ENCODE data around the gene EHMT2.
A peak's percentile ranks its signal among the peaks of the same experiment; 100 is the strongest.

EHMT2 gene

DNA sequence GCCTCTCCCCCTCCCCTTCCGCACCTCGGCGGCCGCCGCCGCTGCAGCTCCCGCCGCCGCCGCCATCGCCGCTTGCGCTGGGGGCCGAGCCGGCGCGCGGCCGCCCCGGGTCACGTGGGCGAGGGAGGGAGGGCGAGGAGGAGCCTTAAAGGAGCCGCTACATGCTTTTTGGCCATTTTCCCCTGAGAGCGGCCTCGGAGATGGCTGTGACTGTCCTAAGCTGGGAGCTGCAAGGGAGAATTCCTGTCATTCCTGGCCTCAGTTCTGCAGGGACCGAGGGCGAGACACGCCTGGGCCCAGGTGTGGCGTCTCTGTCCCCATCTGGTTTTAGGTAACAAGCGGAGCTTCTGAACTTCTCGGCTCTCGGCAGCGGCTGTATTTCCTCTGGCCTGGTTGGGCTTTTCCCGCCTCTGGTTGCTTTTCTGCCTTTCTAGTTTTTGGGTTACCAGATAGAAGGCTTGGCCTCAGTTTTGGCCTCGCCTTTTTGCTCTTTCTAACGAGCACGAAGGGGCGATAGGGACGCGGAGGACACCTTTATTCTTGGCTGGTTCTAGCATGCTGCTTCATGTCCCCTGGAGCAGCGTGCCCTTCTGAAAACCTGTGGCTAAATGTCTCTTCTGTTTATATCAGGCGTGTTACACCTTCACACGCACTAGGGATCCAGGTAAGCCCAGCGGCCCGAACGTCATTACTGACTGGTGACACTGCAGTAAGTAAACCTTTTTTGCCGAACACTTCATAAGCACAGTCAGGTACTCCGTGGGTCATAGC lies at the start of gene EHMT2:
TSS of gene EHMT2 (minus strand) at position 87 of the 771 bp plus-strand sequence. CDS start at position 66, 21 bp downstream.
- CTCF ChIA-PET = interaction anchor here (0.6 to 3.4 kb wide), 10 partner anchors 8 to 300 kb away, joined by 3 to 16 read pairs (median 4); no protein-coding TSS in a partner anchor
- Histone ChIP-seq H3K36me3 (ENCODE audit: control insufficient read depth in 2 of 2, insufficient read depth in 1 of 2, low read length in 2 of 2) (peaks cover 28 to 35% of the 10 kb centered on the region in 2 experiments), H3K9me3 (ENCODE audit: control insufficient read depth, insufficient read depth, low read depth, low read length) (no peaks in the 10 kb centered on the region), H3K4me1 (ENCODE audit: control insufficient read depth, insufficient read depth, low read length) (peaks cover 6% of the 10 kb centered on the region), H3K27ac (ENCODE audit: extremely low read depth, low read depth, low read length) (peak within 1 kb of the TSS; percentile 65), H3K4me3 (ENCODE audit: low read depth, low read length) (peak within 1 kb of the TSS; percentile 94)
- POLR2A ChIA-PET = interaction anchor here (0.6 to 3.1 kb wide), 27 partner anchors 10 to 356 kb away, joined by 3 to 30 read pairs (median 5); partner anchors contain the start of genes ABHD16A, ATF6B, DDAH2 and DDX39B
- no peak for TF ChIP-seq ZNF132 (tag by site-specific recombination; IDR thresholded peaks at IDR 0.05; ENCODE audit: borderline replicate concordance)
- TF ChIP-seq ZNF433 (tag by site-specific recombination; IDR thresholded peaks at IDR 0.05; ENCODE audit: low read depth) = no peak
- no peak for TF ChIP-seq BCL11B (tag by site-specific recombination; IDR thresholded peaks at IDR 0.05; ENCODE audit: low read depth)
- TF ChIP-seq ZNF248 (tag by site-specific recombination; IDR thresholded peaks at IDR 0.05) = no peak
- TF ChIP-seq KLF7 (tag by site-specific recombination; IDR thresholded peaks at IDR 0.05; ENCODE audit: borderline replicate concordance) = no peak
- TF ChIP-seq YY2 (tag by site-specific recombination; IDR thresholded peaks at IDR 0.05) = no peak
- no peak for TF ChIP-seq ZNF654 (tag by site-specific recombination; IDR thresholded peaks at IDR 0.05; ENCODE audit: low read depth)
- no peak for TF ChIP-seq TCF7L2 (IDR thresholded peaks at IDR 0.05; ENCODE audit: borderline replicate concordance, low read depth, low read length)
- no peak; the same call in 1 of the 2 replicates for TF ChIP-seq ZNF2 (tag by site-specific recombination; IDR thresholded peaks at IDR 0.05)
- no peak for TF ChIP-seq ZNF354C (tag by site-specific recombination; IDR thresholded peaks at IDR 0.05; ENCODE audit: borderline replicate concordance, low read depth)
- no peak for TF ChIP-seq KLF10 (tag by site-specific recombination; IDR thresholded peaks at IDR 0.05)
- TF ChIP-seq ZXDB (tag by site-specific recombination; IDR thresholded peaks at IDR 0.05) = no peak
- TF ChIP-seq, protein P1, sequence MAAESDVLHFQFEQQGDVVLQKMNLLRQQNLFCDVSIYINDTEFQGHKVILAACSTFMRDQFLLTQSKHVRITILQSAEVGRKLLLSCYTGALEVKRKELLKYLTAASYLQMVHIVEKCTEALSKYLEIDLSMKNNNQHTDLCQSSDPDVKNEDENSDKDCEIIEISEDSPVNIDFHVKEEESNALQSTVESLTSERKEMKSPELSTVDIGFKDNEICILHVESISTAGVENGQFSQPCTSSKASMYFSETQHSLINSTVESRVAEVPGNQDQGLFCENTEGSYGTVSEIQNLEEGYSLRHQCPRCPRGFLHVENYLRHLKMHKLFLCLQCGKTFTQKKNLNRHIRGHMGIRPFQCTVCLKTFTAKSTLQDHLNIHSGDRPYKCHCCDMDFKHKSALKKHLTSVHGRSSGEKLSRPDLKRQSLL (tag by site-specific recombination; IDR thresholded peaks at IDR 0.05) = no peak
- TF ChIP-seq ZBTB20 (tag by site-specific recombination; IDR thresholded peaks at IDR 0.05) = peak; percentile 63
- TF ChIP-seq, protein P2, sequence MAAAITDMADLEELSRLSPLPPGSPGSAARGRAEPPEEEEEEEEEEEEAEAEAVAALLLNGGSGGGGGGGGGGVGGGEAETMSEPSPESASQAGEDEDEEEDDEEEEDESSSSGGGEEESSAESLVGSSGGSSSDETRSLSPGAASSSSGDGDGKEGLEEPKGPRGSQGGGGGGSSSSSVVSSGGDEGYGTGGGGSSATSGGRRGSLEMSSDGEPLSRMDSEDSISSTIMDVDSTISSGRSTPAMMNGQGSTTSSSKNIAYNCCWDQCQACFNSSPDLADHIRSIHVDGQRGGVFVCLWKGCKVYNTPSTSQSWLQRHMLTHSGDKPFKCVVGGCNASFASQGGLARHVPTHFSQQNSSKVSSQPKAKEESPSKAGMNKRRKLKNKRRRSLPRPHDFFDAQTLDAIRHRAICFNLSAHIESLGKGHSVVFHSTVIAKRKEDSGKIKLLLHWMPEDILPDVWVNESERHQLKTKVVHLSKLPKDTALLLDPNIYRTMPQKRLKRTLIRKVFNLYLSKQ (tag by site-specific recombination; IDR thresholded peaks at IDR 0.05; ENCODE audit: borderline replicate concordance) = no peak
- no peak for TF ChIP-seq ZNF555 (tag by site-specific recombination; conservative IDR thresholded peaks at IDR 0.05)
- TF ChIP-seq ZNF596 (tag by site-specific recombination; IDR thresholded peaks at IDR 0.05) = no peak
- no peak; the same call in 1 of the 2 replicates for TF ChIP-seq ZBTB8A (tag by site-specific recombination; IDR thresholded peaks at IDR 0.05)
- TF ChIP-seq KLF1 (tag by site-specific recombination; IDR thresholded peaks at IDR 0.05) = no peak
- no peak for TF ChIP-seq ZNF324 (tag by site-specific recombination; IDR thresholded peaks at IDR 0.05)
- TF ChIP-seq, protein P3, sequence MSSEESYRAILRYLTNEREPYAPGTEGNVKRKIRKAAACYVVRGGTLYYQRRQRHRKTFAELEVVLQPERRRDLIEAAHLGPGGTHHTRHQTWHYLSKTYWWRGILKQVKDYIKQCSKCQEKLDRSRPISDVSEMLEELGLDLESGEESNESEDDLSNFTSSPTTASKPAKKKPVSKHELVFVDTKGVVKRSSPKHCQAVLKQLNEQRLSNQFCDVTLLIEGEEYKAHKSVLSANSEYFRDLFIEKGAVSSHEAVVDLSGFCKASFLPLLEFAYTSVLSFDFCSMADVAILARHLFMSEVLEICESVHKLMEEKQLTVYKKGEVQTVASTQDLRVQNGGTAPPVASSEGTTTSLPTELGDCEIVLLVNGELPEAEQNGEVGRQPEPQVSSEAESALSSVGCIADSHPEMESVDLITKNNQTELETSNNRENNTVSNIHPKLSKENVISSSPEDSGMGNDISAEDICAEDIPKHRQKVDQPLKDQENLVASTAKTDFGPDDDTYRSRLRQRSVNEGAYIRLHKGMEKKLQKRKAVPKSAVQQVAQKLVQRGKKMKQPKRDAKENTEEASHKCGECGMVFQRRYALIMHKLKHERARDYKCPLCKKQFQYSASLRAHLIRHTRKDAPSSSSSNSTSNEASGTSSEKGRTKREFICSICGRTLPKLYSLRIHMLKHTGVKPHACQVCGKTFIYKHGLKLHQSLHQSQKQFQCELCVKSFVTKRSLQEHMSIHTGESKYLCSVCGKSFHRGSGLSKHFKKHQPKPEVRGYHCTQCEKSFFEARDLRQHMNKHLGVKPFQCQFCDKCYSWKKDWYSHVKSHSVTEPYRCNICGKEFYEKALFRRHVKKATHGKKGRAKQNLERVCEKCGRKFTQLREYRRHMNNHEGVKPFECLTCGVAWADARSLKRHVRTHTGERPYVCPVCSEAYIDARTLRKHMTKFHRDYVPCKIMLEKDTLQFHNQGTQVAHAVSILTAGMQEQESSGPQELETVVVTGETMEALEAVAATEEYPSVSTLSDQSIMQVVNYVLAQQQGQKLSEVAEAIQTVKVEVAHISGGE (tag by site-specific recombination; conservative IDR thresholded peaks at IDR 0.05; ENCODE audit: low read depth) = no peak
- TF ChIP-seq ZNF837 (tag by site-specific recombination; IDR thresholded peaks at IDR 0.05) = no peak
- TF ChIP-seq, protein P4, sequence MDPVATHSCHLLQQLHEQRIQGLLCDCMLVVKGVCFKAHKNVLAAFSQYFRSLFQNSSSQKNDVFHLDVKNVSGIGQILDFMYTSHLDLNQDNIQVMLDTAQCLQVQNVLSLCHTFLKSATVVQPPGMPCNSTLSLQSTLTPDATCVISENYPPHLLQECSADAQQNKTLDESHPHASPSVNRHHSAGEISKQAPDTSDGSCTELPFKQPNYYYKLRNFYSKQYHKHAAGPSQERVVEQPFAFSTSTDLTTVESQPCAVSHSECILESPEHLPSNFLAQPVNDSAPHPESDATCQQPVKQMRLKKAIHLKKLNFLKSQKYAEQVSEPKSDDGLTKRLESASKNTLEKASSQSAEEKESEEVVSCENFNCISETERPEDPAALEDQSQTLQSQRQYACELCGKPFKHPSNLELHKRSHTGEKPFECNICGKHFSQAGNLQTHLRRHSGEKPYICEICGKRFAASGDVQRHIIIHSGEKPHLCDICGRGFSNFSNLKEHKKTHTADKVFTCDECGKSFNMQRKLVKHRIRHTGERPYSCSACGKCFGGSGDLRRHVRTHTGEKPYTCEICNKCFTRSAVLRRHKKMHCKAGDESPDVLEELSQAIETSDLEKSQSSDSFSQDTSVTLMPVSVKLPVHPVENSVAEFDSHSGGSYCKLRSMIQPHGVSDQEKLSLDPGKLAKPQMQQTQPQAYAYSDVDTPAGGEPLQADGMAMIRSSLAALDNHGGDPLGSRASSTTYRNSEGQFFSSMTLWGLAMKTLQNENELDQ (tag by site-specific recombination; IDR thresholded peaks at IDR 0.05; ENCODE audit: low read depth) = no peak
- no peak for TF ChIP-seq ZNF157 (tag by site-specific recombination; IDR thresholded peaks at IDR 0.05)
- no peak for TF ChIP-seq ZNF664 (tag by site-specific recombination; IDR thresholded peaks at IDR 0.05)
- TF ChIP-seq, protein P5, sequence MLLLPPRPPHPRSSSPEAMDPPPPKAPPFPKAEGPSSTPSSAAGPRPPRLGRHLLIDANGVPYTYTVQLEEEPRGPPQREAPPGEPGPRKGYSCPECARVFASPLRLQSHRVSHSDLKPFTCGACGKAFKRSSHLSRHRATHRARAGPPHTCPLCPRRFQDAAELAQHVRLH (tag by site-specific recombination; IDR thresholded peaks at IDR 0.05) = no peak
- TF ChIP-seq ZNF404 (tag by site-specific recombination; IDR thresholded peaks at IDR 0.05) = no peak
- TF ChIP-seq ZNF426 (tag by site-specific recombination; IDR thresholded peaks at IDR 0.05) = no peak
- no peak for TF ChIP-seq ZNF221 (tag by site-specific recombination; IDR thresholded peaks at IDR 0.05; ENCODE audit: borderline replicate concordance)
